Mammary epithelial cell (primary cell): ENCODE results near the gene CHRND.

Experiments
- EZH2 ChIP-seq: IDR thresholded peaks from 2 replicates; pipeline ENCODE4 v1.6.1; 2012; ENCODE audit warnings: low read length, inconsistent platforms, borderline replicate concordance
- TF ChIP-seq, protein P1 (sequence below), 2 donors: IDR thresholded peaks in 1 of 2; conservative IDR thresholded peaks in 1 of 2; 2 replicates each; pipeline ENCODE4 v1.5.1; 2011 to 2012; ENCODE audit warnings: inconsistent platforms in 2 of 2, low read length in 2 of 2, mild to moderate bottlenecking in 2 of 2, control low read depth in 1 of 2, low read depth in 1 of 2; ENCODE audit not compliant: insufficient read depth in 1 of 2; ENCODE audit errors: extremely low read depth in 1 of 2

DNA sequence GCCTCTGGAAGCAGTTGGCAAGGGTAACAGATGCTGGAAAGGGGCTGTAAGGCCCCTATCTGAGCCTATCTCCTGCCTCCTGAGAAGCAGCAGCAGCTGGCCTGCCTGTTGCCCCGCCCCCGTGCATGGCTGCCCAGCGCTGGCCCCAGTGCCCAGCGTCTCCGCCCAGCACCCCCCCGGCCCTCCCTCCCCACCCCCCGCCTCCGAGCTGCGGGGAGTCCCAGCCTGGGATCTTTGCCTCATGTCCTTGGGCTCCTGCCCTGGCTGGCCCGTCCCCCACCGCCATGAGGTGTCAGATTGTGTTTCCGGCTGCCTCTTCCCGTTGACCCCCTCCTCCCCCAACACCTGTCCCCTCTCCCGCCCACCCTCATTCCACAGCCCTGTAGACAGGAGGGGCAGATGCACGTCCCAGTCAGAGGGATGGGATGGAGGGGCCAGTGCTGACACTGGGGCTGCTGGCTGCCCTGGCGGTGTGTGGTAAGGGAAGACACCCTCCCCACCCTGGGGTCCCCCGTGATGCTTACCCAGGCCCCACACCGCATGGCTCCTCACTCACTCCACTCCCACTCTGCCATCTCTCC, at the start of gene CHRND:
- TF ChIP-seq, protein P1, sequence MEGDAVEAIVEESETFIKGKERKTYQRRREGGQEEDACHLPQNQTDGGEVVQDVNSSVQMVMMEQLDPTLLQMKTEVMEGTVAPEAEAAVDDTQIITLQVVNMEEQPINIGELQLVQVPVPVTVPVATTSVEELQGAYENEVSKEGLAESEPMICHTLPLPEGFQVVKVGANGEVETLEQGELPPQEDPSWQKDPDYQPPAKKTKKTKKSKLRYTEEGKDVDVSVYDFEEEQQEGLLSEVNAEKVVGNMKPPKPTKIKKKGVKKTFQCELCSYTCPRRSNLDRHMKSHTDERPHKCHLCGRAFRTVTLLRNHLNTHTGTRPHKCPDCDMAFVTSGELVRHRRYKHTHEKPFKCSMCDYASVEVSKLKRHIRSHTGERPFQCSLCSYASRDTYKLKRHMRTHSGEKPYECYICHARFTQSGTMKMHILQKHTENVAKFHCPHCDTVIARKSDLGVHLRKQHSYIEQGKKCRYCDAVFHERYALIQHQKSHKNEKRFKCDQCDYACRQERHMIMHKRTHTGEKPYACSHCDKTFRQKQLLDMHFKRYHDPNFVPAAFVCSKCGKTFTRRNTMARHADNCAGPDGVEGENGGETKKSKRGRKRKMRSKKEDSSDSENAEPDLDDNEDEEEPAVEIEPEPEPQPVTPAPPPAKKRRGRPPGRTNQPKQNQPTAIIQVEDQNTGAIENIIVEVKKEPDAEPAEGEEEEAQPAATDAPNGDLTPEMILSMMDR (conservative IDR thresholded peaks at IDR 0.05 in 1 of 2, IDR thresholded peaks at IDR 0.05 in 1 of 2; ENCODE audit: extremely low read depth in 1 of 2, insufficient read depth in 1 of 2, low read depth in 1 of 2, low read length in 2 of 2), result no peak
- no peak for TF ChIP-seq EZH2
